ENCODE measurements around the gene HSPE1. TPM values are rescaled to one million over a fixed set of nuclear protein-coding genes. Genes with fewer than 3 reads are reported as not detected.

Gene HSPE1
- polyA plus RNA-seq, 1 donor from 2014 or later = 177 TPM

GRCh38 chr2:197464175-197464574 is 36.0 kb upstream of the HSPE1 start:
- H3K9me2 ChIP-seq (ENCODE audit: insufficient read depth, low read length) = no peaks in the 10 kb centered on the region
- no peaks in the 10 kb centered on the region for H3K79me2 ChIP-seq (replicated peaks; ENCODE audit: insufficient read depth, low read length)
- H3K4me2 ChIP-seq (ENCODE audit: low read length) = no peak overlapping the region
- H3K27me3 ChIP-seq (ENCODE audit: insufficient read depth, low read depth, low read length) = no peaks in the 10 kb centered on the region
- H2AFZ ChIP-seq (ENCODE audit: low read depth, low read length) = no peak overlapping the region
- H4K20me1 ChIP-seq (ENCODE audit: insufficient read depth) = no peaks in the 10 kb centered on the region
- H3K9ac ChIP-seq (ENCODE audit: low read length) = no peak overlapping the region
- H3F3A ChIP-seq (ENCODE audit: insufficient read depth, low read length, poor library complexity, severe bottlenecking) = no peaks in the 10 kb centered on the region
- H3K27ac ChIP-seq (ENCODE audit: low read length) = no peak overlapping the region
- TF ChIP-seq MXI1 (conservative IDR thresholded peaks at IDR 0.05; ENCODE audit: poor library complexity, severe bottlenecking) (no peak), SMC3 (conservative IDR thresholded peaks at IDR 0.05; ENCODE audit: poor library complexity) (no peak), EZH2 (IDR thresholded peaks at IDR 0.05; ENCODE audit: borderline replicate concordance, insufficient read depth, low read length, poor library complexity, severe bottlenecking) (no peak), TAF1 (IDR thresholded peaks at IDR 0.05; ENCODE audit: low read depth) (no peak), REST (IDR thresholded peaks at IDR 0.05; ENCODE audit: borderline replicate concordance) (no peak), CTCF (IDR thresholded peaks at IDR 0.05; ENCODE audit: poor library complexity, severe bottlenecking) (no peak), EP300 (conservative IDR thresholded peaks at IDR 0.05; ENCODE audit: poor library complexity, severe bottlenecking) (no peak), RAD21 (conservative IDR thresholded peaks at IDR 0.05) (no peak), POLR2AphosphoS5 (IDR thresholded peaks at IDR 0.05) (no peak)
- no peaks in the 10 kb centered on the region for H3K36me3 ChIP-seq (ENCODE audit: insufficient read depth, low read length)
- no peak overlapping the region for H3K4me3 ChIP-seq (ENCODE audit: low read length)
- H3K9me3 ChIP-seq (ENCODE audit: low read length) = no peaks in the 10 kb centered on the region

- H3K27ac ChIP-seq (ENCODE audit: low read length) = no peak overlapping the region
- no peaks in the 10 kb centered on the region for H3K36me3 ChIP-seq (ENCODE audit: insufficient read depth, low read length)
- TF ChIP-seq RAD21 (conservative IDR thresholded peaks at IDR 0.05) (no peak), CTCF (IDR thresholded peaks at IDR 0.05; ENCODE audit: poor library complexity, severe bottlenecking) (no peak)
Measured at GRCh38 chr2:197472166-197472565, 28.0 kb upstream of the HSPE1 start.

More at GRCh38 chr2:197472166-197472565, 28.0 kb upstream of the HSPE1 start:
- no peaks in the 10 kb centered on the region for H3K79me2 ChIP-seq (replicated peaks; ENCODE audit: insufficient read depth, low read length)
- no peaks in the 10 kb centered on the region for H3F3A ChIP-seq (ENCODE audit: insufficient read depth, low read length, poor library complexity, severe bottlenecking)
- no peak overlapping the region for H2AFZ ChIP-seq (ENCODE audit: low read depth, low read length)
- H3K4me2 ChIP-seq (ENCODE audit: low read length) = no peak overlapping the region
- no peak overlapping the region for H3K9ac ChIP-seq (ENCODE audit: low read length)
- H3K4me3 ChIP-seq (ENCODE audit: low read length) = no peak overlapping the region
- no peaks in the 10 kb centered on the region for H4K20me1 ChIP-seq (ENCODE audit: insufficient read depth)
- H3K9me3 ChIP-seq (ENCODE audit: low read length) = no peaks in the 10 kb centered on the region
- no peaks in the 10 kb centered on the region for H3K27me3 ChIP-seq (ENCODE audit: insufficient read depth, low read depth, low read length)
- H3K9me2 ChIP-seq (ENCODE audit: insufficient read depth, low read length) = no peaks in the 10 kb centered on the region

Measured in neural cell (in vitro differentiated cells).